ENCODE results near the gene KLHL25. TPM values are rescaled to one million over a fixed set of nuclear protein-coding genes. Genes with fewer than 3 reads are reported as not detected.

Gene KLHL25
- total RNA-seq, 1 donor: 4.3 TPM

- TF ChIP-seq CTCF (IDR thresholded peaks at IDR 0.05; ENCODE audit: insufficient read depth, low read depth, low read length): peak; percentile 18
- H3K4me3 ChIP-seq (ENCODE audit: low read depth, low read length): no peak overlapping the region
- no peak for DNase-seq (ENCODE audit: low read depth)
Observed at GRCh38 chr15:85760531-85761371, 34.0 kb downstream of the KLHL25 start.

GRCh38 chr15:85760049-85760448 lies 34.7 kb downstream of the KLHL25 start:
- DNase-seq (ENCODE audit: low read depth): no peak
- no peak overlapping the region for H3K4me3 ChIP-seq (ENCODE audit: low read depth, low read length)
- TF ChIP-seq CTCF (IDR thresholded peaks at IDR 0.05; ENCODE audit: insufficient read depth, low read depth, low read length): no peak

- DNase-seq (ENCODE audit: low read depth): no peak
Observed at GRCh38 chr15:85759376-85759775, 35.3 kb downstream of the KLHL25 start.

GRCh38 chr15:85758655-85758978 lies 36.1 kb downstream of the KLHL25 start:
- no peak for TF ChIP-seq CTCF (IDR thresholded peaks at IDR 0.05; ENCODE audit: insufficient read depth, low read depth, low read length)
- no peak overlapping the region for H3K4me3 ChIP-seq (ENCODE audit: low read depth, low read length)
- no peak for DNase-seq (ENCODE audit: low read depth)

More at GRCh38 chr15:85759376-85759775, 35.3 kb downstream of the KLHL25 start:
- no peak overlapping the region for H3K4me3 ChIP-seq (ENCODE audit: low read depth, low read length)
- no peak for TF ChIP-seq CTCF (IDR thresholded peaks at IDR 0.05; ENCODE audit: insufficient read depth, low read depth, low read length)

GRCh38 chr15:85757939-85758654 lies 36.6 kb downstream of the KLHL25 start:
- TF ChIP-seq CTCF (IDR thresholded peaks at IDR 0.05; ENCODE audit: insufficient read depth, low read depth, low read length): no peak
- H3K4me3 ChIP-seq (ENCODE audit: low read depth, low read length): no peak overlapping the region
- DNase-seq (ENCODE audit: low read depth): no peak

- no peak overlapping the region for H3K4me3 ChIP-seq (ENCODE audit: low read depth, low read length)
- TF ChIP-seq CTCF (IDR thresholded peaks at IDR 0.05; ENCODE audit: insufficient read depth, low read depth, low read length): no peak
- DNase-seq (ENCODE audit: low read depth): no peak
Observed at GRCh38 chr15:85757073-85757938, 37.4 kb downstream of the KLHL25 start.
